Pulmonary artery endothelial cell (primary cell): ENCODE data around the gene UMOD. TPM values are rescaled to one million over a fixed set of nuclear protein-coding genes. Genes with fewer than 3 reads are reported as not detected.

Experiments used
- DNase-seq: peaks from one replicate; pipeline ENCODE4 v3.0.0-alpha.2; 2011; ENCODE audit warnings: low read depth, low spot score
- total RNA-seq: library from RNA; depleted of rRNA; stranded (reverse); fragments of >200 nt; gene quantifications from 2 replicates; pipeline ENCODE4 v1.2.3, GENCODE V29; 2014

UMOD gene
- total RNA-seq, 1 donor from 2014 or later: not detected

DNA sequence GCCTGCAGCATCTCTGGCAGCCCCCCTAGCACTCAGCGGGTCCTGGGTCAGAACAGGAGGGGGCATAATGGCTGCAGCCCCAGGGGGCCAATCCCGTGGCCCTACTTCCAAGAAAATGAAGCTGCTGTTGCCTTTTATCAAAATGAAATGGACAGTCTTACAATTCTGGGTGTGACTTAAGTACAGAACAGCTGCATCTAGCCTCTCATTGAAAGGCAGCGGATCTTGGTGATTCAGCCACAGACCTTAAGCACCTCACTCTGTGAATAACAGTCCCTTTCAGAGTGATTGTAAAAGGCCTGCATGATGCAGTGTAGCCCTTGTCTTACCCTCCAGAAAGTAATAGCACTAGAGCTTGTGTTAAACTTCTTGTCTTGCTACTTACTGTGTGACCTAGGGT is 11.5 kb upstream of the UMOD start:
- no peak for DNase-seq

DNA sequence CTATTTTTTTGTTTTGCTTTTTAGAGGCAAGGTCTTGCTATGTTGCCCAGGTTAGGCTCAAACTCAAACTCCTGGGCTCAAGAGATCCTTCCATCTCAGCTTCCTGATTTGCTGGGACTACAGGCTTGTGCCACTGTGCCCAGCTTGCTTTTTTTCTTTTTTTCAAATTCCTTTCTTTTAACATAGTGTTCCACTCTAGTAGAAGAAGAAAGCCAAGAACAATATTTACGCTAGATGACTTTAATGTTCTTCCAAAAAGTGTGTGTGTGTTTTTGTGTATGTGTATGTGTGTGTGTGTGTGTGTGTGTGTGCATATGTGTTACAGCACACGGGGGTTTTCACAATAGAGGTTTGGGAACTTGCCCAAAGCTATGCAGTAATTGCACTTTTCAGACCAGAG is 10.7 kb upstream of the UMOD start:
- no peak for DNase-seq

DNA sequence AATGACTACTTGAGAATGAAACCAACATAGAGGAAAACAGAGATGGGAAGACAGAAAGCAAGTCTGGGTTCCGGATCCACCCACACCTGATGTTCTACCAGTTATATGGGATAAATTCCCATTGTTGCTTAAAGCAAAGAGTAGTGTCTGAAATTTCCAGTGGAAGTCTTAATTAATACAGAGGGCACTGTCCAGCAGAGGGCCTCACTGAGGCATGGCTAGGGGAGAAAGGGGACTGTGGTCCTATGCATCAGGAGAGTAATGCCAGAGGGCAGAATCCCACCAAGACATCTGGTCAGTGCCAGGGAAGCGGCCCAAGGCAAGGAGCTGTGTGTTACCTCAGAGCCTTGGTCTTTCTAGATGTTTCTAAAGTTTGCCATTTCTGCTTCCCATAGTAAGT is 7.5 kb upstream of the UMOD start:
- DNase-seq: no peak

DNA sequence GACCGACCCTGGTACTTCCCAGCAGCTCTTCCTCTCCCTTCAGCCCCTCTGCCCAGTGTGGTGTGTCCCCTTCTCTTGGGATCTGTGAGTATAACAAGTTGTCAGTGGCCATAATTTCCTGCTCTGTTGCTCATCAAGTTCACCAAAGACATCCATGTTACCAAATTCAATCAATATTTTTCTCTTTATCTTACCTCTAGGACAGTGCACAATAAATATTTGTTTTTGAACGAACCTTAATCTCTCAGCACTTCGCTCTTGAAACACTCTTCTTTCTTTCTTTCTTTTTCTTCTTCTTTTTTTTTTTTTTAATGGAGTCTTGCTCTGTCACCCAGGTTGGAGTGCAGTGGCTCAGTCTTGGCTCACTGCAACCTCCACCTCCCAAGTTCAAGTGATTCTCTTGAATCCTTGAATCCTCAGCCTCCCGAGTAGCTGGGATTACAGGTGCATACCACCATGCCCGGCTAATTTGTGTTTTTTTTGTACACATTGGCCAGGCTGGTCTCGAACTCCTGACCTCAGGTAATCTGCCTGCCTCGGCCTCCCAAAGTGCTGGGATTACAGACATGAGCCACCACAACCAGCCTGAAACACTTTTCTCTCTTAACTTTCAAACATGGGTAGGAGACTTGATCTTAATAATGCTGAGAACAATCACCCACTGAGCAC is 2.7 kb upstream of the UMOD start:
- no peak for DNase-seq

DNA sequence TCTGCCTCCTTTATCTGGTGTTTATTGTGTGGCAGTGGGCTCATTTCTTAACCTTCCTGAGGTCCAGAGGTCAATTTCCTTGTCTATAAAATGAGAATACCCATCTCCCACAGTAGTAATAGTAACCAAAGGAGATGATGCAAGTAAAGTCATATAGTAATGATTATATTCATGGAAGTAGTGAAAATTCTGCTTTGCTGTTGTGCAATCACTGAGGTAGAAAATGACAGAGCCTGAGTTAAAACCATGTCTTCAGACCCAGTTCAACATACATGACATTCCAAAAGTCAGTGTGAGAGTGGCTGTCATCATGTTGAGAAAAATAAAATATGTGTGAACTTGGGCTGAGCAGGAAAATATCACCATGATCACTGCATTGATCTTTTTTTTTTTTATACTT is 864 bp upstream of the UMOD start:
- no peak for DNase-seq

DNA sequence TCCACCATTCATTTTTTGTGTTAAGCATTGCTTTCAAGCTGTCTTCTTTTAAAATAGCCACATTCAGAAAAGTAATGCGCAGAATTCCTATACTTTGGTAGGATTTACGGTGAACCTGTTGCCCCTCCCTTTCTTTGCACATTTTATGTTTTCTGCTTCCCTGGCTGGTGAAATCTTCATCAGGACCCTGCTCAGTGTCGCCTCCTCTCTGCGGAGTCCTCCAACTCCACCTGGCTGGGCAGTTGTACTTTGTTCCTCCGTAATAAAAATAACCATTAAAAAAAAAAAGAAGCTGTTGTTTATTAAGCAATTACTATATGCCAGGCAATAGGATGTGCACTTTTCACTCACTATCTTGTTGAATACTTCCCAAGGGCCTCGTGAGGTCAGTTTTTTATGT is 2.9 kb downstream of the UMOD start:
- DNase-seq: no peak

DNA sequence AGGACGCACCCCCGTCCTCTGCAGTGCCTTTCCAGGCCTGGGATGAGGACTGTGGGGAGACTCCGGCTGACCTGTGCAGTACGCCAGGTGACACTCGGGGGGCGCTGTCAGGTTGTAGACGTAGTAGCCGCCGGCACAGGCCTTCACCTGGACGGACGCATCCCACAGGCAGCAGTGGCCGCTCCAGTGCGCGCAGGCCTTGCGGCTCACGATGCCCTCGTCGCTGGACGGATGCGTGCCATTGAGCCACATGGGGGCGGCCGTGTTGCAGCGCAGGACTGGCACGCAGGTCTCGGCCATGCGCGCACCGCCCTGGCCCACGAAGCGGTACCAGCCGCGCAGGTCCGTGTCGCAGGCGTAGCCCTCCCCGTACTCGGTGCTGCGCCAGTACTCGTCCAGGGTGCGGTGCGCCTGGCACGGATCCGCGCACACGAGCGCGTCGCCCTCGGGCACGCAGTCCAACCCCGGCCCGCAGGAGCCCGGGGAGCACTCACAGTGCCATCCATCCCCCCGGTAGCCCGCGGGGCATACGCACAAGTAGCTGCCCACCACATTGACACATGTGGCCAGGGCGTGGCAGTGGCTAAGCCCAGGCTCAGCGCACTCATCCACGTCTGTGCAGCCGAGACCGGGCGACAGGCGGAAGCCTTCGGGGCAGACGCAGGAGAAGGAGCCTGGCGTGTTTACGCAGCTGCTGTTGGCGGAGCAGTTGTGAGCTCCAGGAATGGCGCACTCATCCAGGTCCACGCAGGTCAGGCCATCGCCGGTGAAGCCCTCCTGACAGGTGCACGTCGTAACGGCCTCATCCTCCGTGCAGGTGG is 3.9 kb downstream of the UMOD start:
- DNase-seq: no peak

DNA sequence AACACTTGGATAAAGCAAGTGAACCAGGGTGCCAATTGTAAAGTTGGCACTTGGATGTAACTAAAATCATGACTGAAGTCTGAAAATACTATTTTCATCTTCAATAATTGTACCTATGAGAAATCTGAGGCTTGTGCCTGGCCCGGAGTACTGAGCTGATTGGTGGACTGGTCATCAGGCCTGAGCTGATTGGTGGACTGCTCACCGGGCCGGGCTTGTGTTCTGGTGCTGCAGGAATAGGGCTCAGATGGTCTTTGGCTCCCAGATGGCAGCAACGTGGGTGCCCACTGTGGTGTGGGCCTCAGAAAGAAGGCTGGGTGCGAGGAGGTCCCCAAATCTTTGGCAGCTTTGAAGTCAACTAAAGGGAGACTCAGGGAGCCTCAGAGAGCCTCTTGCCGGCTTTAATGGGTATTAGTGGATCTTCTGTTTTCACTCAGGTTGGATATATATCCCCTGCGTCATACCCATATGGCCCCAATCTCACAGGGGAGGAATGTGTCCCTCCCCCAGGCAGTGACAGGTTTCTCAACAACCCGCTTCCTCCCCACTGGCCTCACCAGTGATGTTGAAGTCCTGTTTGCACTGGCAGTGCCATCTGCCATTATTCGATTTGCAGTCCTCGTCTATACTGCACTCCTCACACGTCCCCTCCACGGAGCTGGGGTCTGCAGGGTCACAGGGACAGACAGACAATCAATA is 4.7 kb downstream of the UMOD start:
- DNase-seq: no peak

DNA sequence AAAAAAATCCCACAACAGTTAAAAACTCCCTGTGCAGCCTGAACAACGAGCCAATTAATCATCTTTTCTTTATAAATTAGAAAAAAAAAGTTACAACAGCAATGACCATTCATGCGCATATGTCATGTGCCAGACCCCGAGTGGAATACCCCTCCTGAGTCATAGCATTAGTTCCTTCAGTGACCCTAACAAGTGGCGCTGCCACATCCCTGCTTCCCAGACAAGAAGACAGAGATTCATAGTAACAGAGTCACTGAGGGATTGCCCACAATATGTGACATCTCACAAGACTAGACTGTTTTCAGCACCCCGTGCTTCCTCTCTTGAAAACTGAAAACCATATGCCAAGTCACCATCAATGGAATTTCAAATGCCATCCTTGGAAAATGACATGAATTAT is 7.9 kb downstream of the UMOD start:
- DNase-seq: no peak

DNA sequence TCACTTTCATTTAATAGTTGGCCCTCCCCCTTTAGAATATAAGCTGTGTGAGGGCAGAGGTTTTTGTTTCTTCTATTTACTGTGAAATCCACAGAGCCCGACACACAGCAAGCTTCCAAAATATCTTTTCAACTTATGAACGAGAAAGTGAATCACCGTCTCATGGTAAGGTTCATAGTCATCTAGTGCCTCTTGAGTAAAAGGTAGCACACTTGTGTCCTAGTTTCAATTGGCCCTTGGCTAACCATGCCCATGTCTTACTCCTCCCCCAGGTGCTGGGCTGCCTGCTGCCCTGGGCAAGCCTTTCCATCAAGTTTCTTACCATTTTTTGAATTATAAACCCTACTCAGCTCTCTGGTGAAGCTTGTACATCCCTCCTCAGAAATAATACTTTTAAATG is 12.8 kb downstream of the UMOD start:
- no peak for DNase-seq

DNA sequence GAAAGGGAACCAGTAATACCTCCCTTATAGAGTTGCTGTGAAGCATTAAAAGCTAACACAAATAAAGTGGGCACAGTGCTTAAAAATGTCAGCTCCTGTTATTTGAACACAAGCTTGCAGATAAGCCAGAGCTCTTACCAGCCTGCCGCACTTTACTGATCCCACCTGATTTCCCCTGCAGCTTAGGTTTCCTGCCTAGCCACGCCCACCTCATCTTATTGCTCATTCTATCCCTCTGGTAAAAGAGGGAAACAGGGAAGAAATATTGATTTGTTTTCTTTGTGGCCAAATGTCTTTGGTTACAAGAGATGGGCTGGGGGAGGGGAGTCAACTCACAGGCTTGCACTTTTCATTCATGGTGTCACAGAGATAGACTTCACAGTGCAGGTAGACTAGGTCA is 15.6 kb downstream of the UMOD start:
- DNase-seq: no peak

DNA sequence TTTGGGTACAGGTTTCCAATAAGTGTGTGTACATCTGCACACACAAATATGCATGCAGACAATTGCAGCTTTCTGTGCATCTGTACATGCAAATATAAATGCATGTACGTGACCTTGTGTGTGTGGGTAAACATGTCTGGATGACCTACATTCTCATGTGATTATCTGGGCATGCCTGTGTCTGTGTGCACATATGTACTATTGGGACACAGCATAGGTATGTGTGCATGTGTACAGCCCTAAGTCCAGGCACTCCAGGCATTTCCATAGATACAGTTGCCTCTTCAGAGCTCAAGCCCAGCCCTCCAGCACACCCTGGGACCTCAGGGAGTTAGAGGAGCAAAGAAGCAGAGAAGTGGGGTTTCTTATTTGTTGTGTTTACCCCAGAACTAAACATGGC is 18.1 kb downstream of the UMOD start:
- no peak for DNase-seq

DNA sequence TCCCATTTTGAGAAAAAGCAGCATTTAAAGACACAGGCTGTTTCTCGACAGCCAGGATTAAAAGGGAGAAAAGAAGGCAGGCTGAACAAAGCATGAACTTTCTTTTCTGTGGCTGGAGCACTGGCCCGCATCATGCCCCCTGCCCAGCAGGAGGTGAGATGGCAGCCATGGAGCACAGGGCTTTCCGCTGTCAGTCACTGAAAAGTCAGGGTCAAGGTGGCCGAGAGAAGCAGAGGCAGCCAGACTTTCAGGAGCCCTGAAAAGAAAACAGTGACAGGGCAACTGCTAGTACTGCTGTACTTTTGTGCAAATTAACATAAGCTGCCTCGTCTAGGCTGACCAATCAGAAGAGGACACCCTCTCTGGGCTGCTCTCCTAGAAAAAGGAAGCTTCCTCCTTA is 19.4 kb downstream of the UMOD start:
- DNase-seq: no peak

DNA sequence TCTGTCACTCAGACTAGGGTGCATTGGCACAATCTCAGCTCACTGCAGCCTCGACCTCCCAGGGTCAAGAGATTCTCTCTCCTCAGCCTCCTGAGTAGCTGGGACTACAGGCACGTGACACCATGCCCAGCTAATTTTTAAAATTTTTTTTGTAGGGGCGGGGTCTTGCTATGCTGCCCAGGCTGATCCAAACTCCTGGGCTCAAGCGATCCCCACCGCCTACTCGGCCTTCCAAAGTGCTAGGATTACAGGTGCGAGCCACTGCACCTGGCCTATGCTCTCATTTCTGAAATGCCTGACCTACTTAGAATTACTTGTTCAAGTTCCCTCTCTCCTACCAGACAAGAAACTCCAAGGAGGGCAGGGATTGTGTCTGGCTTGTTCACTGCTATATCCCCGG is 20.1 kb downstream of the UMOD start:
- DNase-seq: no peak

DNA sequence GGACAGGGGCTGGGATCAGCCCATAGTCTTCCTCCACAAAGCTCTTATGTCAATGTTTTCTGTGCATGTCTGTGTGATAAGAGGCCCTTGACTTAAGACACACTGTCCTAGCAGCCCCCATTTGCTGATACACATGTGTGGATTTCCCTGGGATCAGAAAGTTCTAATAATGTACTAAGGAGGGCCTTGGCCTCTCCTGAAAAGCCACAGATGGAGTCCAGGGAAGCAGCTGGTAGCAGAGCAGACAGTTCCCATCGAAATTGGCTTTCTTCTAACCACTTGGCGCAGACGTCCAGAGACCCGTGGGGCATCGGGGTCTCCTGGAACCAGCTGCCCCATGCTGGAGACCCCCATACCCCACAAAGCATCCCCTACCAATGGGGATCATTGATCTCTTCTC is 20.9 kb downstream of the UMOD start:
- no peak for DNase-seq

DNA sequence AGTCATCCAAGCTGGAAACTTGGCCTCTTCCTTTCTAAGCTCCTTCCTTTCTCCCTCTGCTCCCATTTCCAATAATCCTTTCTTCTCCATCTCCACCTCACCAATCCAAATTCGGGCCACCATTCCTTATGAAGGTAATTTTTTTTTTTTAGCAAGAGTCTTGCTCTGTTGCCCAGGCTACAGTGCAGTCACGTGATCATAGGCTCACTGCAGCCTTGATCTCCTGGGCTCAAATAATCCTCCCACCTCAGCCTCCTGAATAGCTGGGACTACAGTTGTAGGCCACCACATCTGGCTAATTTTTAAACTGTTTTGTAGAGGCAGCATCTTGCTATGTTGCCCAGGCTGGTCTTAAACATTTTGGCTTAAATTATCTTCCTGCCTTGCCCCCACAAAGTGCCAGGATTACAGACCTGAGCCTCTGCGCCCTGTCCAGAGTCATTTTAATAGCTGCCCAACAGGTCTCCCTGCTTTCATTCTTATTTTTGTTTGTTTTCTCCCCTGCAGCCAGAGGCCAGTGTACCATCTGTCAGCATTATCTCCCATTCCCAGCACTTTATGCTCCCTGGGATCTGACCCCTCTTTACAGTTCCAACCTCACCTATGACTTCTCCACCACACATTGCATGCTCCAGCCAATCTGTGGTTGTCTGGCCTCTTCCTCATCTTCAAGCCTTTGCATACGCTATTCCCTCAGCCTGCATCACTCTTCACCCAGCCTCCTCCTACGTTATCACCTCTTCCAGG is 22.9 kb downstream of the UMOD start:
- DNase-seq: no peak

DNA sequence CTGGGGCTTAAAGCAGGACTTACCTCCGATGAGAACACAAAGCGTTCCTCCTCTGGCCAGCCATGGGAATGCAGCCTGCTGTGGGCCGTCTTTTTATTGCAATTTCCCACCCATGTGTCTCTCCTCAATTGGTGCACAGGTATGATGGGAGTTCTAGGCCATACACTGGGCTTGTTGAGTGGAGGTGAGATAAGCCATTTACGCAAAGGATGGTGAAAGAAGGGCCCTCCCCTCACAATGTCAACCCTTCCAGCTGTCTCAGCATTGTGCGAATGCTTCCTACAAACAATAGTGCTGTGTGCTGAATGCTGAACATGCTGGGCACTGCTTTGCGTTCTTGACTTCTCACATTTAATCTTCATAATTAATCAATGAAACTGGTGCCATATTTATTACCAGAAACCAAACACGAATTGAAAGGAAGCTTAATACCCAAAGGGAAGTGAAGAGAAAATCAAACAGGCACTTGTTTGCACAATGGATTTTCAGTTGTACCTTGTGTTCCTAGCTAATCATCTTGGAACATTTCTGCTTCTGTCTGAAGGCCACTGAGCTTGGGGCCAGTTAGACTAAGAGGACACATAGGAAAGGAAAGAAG is 25.0 kb downstream of the UMOD start, which contains the start of gene GP2:
Gene GP2 (minus strand): TSS at position 70 of the 598 bp plus-strand sequence. CDS start 1,082 bp downstream, outside the sequence.
- no peak for DNase-seq

DNA sequence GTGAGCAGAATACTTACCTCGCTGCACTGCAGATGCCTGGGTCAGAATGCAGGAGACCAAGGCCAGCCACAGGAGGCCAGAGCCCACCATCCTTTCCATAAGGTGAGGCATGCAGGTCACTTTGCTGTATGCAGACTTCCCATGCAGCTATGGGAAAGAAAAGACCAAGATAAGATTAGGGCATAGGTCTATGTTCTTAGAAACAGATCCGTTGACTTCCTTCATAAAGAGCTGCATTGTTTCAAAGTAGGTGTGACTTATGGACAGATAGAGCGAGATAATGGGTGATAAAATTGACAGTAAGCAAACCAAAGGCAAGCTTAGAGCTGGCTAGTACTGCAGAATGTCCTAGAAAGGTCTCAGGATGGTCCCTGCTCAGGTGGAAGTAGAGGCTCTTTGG is 26.2 kb downstream of the UMOD start:
- no peak for DNase-seq

DNA sequence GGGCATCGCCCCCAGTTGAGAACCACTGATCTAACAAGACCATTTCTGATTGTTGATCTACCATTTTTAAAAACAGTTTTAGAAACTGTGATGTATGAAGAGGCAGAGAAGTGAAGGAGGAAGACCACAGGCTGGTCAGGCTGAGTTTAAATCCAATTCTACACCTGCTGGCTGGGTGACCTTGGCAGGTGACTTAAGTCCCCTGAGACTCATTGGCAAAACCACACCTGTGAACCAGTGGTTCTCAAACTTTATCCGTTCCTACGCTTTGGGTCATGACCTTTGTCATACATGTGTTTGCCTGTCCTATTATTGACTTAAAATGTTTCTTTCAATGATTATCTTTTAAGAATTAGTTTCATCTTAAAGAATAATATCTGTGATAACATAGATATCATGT is 27.5 kb downstream of the UMOD start:
- no peak for DNase-seq

DNA sequence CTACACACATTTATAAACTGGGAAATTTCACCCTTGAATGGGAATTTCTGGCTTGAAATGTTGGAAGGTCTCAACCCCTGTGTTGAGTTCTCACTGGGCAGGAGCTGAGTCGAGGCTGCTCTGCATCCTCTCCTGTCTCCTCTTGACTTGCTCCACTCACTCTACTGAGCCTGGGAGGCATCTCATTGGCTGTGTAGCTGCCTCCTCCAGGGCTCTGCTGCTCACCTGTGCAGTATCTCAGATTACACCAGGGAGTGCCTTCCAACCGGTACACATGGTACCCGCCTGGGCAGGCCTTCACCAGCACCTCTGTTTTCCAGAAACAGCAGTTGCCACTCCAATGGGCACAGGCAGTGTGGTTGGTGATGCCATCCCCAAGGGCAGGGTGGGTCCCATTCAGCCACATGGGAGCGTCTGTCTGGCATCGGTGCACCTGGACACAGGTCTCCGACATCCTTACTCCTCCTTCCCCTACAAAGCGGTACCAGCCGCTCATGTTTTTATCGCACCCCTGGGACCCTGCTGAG is 28.9 kb downstream of the UMOD start:
- no peak for DNase-seq

DNA sequence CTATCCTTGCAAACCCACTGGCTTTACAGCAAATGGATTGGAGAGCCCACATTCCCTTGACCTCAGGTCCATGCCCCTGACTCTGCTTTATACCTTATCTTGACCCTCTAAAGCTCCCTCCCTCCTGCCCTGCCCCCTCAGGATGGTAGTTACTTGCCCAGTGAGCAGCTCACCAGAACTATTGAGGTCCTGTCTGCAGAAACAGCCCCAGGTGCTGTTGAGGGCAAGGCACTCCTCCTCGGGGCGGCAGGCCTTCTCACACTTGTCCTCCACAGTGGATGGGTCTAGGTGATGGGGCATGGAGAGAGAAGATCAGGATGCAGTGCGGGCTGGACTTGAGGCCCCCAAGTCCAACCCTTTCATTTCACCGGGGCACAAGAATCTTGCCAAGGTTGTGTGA is 29.8 kb downstream of the UMOD start:
- DNase-seq: no peak
